GM10266 (cell line): ENCODE data around the gene LMOD3.

Experiments used
- DNase-seq: peaks from one replicate; pipeline ENCODE4 v3.0.0; 2012; ENCODE audit errors: extremely low spot score
- TF ChIP-seq, protein P1 (sequence below): IDR thresholded peaks from 2 replicates; pipeline ENCODE4 v1.5.1; 2012; ENCODE audit warnings: mild to moderate bottlenecking, low read depth; ENCODE audit not compliant: control insufficient read depth, insufficient read depth; ENCODE audit errors: missing control alignments

The LMOD3 gene

DNA sequence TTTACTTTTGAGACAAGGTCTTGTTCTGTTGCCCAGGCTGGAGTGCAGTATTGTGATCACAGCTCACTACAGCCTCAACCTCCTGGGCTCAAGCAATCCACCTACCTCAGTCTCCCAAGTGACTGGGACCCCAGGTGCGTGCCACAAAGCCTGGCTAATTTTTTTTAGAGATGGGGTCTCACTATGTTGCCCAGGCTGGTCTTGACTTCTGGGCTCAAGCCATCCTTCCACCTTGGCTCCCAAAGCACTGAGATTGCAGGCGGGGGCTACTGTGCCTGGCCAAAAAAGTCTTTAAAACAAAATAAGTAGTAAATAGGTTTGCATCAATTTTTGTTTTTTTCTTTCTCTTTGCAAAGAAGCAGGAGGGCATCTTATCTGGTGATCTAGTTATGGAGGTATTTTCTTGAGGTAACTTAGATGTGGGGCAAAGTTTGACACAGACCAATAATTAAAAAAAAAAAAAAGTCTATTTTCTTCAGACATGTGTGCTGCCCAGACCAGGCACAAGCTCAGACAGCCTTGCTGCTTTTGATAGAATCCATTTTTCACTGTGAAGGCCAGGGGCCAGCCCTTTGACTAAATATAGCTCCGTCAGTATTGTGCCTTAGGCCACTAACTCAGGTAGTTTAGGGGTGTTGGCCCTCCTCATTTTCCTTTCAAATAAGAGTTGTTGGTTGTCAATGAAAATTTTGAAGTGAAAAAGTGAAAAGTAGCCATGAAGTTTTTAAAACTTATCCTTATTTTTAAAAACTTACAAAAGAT lies 35.2 kb downstream of the LMOD3 start:
- TF ChIP-seq, protein P1, sequence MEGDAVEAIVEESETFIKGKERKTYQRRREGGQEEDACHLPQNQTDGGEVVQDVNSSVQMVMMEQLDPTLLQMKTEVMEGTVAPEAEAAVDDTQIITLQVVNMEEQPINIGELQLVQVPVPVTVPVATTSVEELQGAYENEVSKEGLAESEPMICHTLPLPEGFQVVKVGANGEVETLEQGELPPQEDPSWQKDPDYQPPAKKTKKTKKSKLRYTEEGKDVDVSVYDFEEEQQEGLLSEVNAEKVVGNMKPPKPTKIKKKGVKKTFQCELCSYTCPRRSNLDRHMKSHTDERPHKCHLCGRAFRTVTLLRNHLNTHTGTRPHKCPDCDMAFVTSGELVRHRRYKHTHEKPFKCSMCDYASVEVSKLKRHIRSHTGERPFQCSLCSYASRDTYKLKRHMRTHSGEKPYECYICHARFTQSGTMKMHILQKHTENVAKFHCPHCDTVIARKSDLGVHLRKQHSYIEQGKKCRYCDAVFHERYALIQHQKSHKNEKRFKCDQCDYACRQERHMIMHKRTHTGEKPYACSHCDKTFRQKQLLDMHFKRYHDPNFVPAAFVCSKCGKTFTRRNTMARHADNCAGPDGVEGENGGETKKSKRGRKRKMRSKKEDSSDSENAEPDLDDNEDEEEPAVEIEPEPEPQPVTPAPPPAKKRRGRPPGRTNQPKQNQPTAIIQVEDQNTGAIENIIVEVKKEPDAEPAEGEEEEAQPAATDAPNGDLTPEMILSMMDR: no peak
- DNase-seq: no peak

- TF ChIP-seq, protein P1: no peak
- DNase-seq: no peak
Measured at GRCh38 chr3:69085833-69086722, 36.3 kb downstream of the LMOD3 start.

DNA sequence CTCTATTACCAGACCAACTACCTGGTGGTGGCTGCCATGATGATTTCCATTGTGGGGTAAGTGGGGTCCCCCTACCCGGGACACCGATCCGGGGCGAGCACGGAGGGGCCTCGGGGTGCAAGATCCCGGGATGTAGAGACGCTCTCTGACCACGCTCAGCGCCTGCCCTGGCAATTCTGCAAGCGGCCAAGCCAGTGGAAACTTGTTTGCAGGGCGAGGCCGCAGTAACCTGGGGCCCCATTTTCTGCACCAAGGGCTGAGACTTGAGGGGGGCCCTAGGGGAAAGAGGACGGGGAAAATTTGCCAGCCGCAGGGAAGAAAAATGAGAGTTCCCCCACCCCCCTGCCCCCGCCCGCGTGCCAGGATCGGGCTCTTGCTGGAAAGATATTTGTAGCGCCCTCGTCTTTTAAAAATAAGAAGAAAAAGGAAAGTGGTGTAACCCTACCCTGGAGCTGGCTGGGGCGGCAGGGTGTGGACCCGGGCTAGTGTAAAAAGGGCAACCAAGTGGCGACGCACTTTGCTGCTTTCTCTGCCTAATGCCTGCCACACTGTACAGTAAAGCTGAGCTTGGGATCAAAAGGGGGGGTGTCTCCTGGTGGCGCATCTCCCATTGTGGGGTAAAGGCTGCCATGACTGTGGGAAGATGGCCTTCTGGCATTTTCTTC lies 37.1 kb downstream of the LMOD3 start:
- DNase-seq: no peak
- TF ChIP-seq, protein P1: no peak

GRCh38 chr3:69084326-69085167 lies 37.8 kb downstream of the LMOD3 start, which contains the start of gene ARL6IP5:
ARL6IP5 (plus strand) TSS chr3:69084937; CDS start chr3:69085048, 111 bp downstream.
- TF ChIP-seq, protein P1: no peak

DNA sequence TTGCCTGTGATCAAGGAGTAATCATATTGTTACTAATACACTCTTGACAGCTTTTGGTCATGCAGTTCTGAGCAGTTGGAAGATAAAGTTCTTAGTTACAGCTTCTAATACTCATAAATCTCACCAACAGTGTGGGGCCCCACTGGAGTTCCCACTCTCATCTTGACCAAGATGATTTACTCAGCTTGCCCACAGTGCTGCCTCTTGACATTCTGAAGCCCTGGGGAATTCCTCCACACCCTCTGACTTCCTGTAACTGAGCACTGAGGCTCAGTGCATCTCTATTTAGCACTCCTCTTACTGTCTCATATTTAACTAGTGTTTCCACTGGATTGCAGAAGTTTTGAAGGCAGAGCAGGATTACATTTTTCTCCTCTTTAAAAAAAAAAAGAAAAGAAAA lies 39.6 kb downstream of the LMOD3 start:
- peak; percentile 67 for DNase-seq
- TF ChIP-seq, protein P1: no peak

More at GRCh38 chr3:69084326-69085167, 37.8 kb downstream of the LMOD3 start, which contains the start of gene ARL6IP5:
- peak; percentile 75 for DNase-seq

- TF ChIP-seq, protein P1: no peak
- no peak for DNase-seq
Measured at GRCh38 chr3:69082361-69082760, 40.0 kb downstream of the LMOD3 start.
